ENCODE results near the gene SKIC2.

DNA sequence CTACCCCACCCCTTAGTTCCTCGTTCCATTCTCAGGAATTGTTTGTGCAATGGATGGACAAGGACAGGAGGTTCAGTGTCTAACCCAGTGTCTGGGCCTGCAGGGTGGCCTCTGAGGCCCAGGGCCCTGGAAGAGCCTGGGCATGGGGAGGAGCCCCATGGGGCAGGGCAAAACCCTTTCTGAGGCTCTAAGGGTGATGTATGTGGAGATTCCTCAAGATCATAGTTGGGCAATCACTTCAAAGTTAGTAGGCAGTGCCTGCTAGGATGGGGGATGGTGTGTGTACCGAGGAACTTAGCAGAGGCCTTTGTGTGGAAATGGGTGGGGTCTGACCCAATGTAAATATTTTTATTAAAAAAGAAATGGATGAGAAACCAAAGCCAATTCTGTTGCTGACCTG lies 38.2 kb upstream of the SKIC2 start:
- TF ChIP-seq, protein P1, sequence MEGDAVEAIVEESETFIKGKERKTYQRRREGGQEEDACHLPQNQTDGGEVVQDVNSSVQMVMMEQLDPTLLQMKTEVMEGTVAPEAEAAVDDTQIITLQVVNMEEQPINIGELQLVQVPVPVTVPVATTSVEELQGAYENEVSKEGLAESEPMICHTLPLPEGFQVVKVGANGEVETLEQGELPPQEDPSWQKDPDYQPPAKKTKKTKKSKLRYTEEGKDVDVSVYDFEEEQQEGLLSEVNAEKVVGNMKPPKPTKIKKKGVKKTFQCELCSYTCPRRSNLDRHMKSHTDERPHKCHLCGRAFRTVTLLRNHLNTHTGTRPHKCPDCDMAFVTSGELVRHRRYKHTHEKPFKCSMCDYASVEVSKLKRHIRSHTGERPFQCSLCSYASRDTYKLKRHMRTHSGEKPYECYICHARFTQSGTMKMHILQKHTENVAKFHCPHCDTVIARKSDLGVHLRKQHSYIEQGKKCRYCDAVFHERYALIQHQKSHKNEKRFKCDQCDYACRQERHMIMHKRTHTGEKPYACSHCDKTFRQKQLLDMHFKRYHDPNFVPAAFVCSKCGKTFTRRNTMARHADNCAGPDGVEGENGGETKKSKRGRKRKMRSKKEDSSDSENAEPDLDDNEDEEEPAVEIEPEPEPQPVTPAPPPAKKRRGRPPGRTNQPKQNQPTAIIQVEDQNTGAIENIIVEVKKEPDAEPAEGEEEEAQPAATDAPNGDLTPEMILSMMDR (IDR thresholded peaks at IDR 0.05) = no peak
- TF ChIP-seq, protein P2, sequence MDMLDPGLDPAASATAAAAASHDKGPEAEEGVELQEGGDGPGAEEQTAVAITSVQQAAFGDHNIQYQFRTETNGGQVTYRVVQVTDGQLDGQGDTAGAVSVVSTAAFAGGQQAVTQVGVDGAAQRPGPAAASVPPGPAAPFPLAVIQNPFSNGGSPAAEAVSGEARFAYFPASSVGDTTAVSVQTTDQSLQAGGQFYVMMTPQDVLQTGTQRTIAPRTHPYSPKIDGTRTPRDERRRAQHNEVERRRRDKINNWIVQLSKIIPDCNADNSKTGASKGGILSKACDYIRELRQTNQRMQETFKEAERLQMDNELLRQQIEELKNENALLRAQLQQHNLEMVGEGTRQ (CRISPR knock-in tag; IDR thresholded peaks at IDR 0.05) = no peak
- TF ChIP-seq, protein P3, sequence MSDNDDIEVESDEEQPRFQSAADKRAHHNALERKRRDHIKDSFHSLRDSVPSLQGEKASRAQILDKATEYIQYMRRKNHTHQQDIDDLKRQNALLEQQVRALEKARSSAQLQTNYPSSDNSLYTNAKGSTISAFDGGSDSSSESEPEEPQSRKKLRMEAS (CRISPR knock-in tag; IDR thresholded peaks at IDR 0.05) = no peak
- TF ChIP-seq NR2C2 (CRISPR knock-in tag; IDR thresholded peaks at IDR 0.05) = no peak
- TF ChIP-seq, protein P4, sequence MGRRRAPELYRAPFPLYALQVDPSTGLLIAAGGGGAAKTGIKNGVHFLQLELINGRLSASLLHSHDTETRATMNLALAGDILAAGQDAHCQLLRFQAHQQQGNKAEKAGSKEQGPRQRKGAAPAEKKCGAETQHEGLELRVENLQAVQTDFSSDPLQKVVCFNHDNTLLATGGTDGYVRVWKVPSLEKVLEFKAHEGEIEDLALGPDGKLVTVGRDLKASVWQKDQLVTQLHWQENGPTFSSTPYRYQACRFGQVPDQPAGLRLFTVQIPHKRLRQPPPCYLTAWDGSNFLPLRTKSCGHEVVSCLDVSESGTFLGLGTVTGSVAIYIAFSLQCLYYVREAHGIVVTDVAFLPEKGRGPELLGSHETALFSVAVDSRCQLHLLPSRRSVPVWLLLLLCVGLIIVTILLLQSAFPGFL (CRISPR knock-in tag; IDR thresholded peaks at IDR 0.05; ENCODE audit: borderline replicate concordance) = no peak
- no peak for TF ChIP-seq ZBTB43 (CRISPR knock-in tag; IDR thresholded peaks at IDR 0.05)
- TF ChIP-seq PRRX2 (CRISPR knock-in tag; IDR thresholded peaks at IDR 0.05) = no peak
- TF ChIP-seq, protein P5, sequence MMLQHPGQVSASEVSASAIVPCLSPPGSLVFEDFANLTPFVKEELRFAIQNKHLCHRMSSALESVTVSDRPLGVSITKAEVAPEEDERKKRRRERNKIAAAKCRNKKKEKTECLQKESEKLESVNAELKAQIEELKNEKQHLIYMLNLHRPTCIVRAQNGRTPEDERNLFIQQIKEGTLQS (CRISPR knock-in tag; conservative IDR thresholded peaks at IDR 0.05) = no peak
- TF ChIP-seq CREM (CRISPR knock-in tag; IDR thresholded peaks at IDR 0.05) = no peak
- TF ChIP-seq, protein P6, sequence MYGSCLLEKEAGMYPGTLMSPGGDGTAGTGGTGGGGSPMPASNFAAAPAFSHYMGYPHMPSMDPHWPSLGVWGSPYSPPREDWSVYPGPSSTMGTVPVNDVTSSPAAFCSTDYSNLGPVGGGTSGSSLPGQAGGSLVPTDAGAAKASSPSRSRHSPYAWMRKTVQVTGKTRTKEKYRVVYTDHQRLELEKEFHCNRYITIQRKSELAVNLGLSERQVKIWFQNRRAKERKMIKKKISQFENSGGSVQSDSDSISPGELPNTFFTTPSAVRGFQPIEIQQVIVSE (CRISPR knock-in tag; IDR thresholded peaks at IDR 0.05; ENCODE audit: borderline replicate concordance) = no peak
- no peak for TF ChIP-seq ETV6 (CRISPR knock-in tag; IDR thresholded peaks at IDR 0.05)
- TF ChIP-seq CREB1 (CRISPR knock-in tag; IDR thresholded peaks at IDR 0.05) = no peak
- no peak for TF ChIP-seq TEAD1 (CRISPR knock-in tag; IDR thresholded peaks at IDR 0.05)
